HG03196 (cell line): Measurements from ENCODE around the gene TFEC.
"Not testable (repeated sequence)": the region's sequence is repeated elsewhere in the genome, so short reads cannot be mapped to it uniquely, and the experiment has no call there.

Source experiments
- ATAC-seq: cut with Tn5 transposase; IDR thresholded peaks from one replicate; pipeline ENCODE4 v1.9.1; 2021; ENCODE audit not compliant: unreplicated experiment

The TFEC gene, protein sequence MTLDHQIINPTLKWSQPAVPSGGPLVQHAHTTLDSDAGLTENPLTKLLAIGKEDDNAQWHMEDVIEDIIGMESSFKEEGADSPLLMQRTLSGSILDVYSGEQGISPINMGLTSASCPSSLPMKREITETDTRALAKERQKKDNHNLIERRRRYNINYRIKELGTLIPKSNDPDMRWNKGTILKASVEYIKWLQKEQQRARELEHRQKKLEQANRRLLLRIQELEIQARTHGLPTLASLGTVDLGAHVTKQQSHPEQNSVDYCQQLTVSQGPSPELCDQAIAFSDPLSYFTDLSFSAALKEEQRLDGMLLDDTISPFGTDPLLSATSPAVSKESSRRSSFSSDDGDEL

DNA sequence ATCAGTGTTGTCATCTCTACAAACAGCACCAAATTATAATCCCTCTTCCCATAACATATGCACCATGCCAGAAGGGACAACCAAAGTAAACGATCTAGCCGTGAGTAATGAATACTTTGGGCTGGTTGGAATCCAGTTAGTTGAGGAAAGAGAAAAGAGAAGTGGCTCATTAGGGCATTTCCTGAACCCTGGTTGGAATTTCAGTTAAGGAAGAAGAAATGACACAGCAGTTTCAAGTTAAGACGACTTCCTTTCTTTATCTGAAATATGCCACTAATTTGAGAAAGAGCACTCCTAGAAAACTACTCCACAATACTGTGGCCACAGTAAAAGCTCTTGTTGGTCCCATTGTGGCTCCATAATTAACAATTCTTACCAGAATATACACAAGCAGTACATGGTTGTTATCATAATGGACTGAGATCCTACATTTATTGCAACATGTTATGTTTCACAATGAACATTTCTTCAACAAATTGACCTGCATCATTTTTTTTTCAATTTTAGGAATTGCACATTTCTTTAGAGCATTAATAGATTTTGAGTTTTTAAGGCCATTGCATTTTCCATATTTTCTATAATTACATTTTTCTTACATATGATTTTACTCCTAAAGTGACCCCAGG, at the start of gene TFEC:
Gene TFEC, minus strand, starts transcription at position 113 of the 626 bp plus-strand sequence. CDS start 46,322 bp downstream, outside the sequence.
- no peak for ATAC-seq

DNA sequence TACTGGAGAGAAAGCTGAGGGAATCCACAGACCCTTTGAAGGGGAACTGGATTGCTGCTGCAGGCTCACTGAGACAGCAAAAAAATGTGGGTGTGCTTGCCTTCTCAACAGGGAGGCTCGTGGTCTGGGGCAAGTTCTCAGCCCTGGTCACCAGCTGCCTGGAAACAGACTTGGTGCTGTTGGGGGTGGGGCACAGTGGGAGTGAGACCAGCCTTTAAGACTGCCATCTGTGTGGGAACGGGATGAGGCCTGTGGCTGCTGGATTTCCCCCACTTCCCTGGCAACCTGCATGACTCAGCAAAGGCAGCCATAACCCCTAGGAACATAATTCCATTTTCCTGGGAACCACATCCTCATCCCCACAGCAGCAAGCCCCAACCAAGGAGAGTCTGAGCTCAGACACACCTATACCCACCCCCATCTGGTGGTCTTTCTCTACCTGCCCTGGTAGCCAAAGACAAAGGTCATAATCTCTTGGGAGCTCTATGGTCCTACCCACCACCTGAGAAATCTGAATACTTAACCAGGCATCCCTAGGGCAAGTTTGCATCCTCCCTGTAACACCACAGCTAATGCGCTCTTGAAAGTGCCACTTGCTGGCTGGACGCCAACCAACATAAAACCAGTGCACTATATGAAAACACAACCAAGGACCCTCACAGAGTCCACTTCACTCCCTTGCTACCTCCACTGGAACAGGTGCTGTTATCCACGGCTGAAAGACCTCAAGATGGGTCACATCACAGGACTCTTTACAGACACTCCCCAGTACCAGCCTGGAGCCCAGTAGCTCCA, 45.0 kb upstream of the TFEC start:
- ATAC-seq: no peak

DNA sequence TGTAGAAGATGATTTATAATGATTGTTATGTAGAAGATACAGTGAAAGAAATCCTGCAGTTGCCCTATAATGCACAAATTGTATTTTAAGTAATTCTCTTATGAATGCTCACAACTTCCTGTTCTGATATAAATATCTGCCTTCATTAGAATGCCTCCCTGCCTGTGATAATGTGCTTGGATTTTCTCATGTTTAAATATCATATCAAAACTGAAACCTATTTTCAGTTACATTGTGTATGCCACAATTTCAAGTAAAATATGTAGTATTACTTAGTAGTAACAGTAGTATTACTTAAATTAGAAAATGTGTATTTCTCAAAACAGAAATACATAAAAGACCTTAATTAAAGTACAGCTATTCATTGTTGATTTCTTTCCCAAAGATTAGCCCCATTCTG, 41.1 kb upstream of the TFEC start:
- ATAC-seq: no peak

DNA sequence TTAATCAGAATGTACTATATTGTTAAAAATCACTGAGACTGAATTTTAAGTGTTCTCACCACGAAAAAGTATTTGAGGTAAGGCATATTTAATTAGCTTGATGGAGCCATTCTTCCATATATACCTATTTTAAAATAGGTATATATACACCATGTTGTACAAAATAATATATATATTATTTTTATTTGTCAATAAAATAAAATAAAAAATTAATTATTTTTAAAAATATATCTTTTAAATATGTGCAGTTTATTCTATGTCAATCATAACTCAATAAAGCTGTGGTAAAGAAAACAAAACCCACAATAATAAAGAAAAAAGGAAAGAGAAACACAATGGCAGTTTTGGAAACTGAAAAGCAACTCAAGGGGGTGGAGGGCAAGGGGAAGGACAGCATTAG, 33.6 kb upstream of the TFEC start:
- no peak for ATAC-seq

DNA sequence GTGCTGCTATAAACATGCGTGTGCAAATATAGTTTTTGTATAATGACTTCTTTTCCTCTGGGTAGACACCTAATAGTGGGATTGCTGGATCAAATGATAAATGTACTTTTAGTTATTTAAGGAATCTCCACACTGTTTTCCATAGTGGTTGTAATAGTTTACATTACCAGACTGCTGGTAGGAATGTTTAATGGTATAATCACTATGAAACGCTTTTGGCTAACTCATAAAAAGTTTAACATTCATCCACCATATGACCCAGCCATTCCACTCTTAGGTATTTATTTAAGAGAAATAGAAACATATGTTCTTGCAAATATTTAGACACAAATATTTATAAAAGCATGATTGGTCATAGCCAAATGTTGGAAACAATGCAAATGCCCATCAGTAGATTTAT, 32.1 kb upstream of the TFEC start:
- ATAC-seq: no peak

DNA sequence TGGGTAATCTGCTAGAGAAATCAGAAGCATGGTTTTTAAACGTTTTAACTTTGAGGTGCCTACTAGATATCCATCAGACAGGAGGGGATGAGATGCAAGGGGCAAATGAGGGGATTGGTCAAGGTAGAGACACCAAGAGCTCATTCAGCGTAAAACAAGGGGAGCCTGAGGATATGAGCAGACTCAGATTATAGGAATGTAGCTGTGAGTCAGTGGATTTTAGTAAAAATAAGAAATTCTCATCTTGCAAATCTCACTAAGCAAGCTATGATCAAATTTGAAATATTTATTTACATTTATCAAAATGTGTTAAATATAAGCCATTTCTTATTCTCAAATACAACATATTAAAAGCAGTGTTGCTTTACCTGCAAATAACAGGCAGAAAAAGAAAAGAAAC, 21.4 kb upstream of the TFEC start:
- no peak for ATAC-seq

DNA sequence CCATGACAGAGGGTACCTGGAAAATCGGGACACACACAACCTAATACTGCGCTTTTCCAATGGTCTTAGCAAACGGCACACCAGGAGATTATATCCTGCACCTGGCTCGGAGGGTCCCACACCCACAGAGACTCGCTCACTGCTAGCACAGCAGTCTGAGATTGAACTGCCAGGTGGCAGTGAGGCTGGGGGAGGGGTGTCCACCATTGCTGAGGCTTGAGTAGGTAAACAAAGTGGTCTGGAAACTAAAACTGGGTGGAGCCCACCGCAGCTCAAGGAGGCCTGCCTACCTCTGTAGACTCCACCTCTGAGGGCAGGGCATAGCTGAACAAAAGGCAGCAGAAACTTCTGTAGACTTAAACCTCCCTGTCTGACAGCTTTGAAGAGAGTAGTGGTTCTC, 16.7 kb upstream of the TFEC start:
- ATAC-seq: not testable (repeated sequence)

DNA sequence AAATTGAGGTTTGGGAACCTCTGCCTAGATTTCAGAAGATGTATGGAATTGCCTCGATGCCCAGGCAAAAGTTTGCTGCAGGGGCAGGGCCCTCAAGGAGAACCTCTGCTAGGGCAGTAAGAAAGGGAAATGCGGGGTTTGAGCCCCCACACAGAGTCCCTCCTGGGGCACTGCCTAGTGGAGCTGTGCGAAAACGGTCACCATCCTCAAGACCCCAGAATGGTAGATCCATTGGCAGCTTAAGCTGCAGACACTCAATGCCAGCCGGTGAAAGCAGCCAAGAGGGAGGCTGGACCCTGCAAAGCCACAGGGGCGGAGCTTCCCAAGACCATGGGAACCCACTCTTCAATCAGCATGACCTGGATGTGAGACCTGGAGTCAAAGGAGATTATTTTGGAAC, 15.0 kb upstream of the TFEC start:
- ATAC-seq: no peak

DNA sequence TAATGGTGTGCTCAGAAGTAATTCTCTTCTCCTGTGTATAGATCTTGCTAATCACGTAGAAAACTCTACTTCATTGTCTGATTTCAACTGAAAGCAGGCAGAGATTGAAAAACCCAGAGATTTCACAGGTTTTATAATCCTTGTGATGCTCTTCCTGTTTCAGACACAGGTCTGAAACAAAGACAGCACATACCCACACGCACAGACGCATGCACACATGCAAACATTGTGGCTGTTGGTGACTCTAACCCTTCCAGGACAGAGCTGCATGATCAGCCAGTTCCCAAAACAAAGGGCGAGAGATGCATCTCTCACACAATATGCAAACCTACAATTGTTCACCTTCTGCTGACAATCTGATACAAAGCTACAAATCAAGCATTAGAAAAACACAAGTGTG, 11.1 kb upstream of the TFEC start:
- peak; percentile 99 for ATAC-seq

DNA sequence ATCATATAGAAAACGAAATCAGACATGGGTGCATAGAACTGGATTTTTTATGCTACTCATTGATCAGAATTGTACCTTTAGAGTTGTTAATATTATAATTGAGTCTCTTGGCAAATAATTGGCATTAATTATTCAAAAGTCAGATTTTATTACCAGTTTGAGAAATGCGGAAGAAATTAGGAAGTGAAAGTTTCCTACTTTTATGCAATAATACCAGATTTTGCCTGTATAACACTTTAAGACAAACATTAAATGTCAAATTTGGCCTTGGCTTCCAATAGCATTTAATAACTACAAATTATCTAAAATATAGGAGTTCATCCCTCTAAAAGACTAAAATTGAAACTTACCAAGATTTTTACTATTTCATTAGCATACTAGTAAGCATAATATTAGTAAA, 6.8 kb upstream of the TFEC start:
- no peak for ATAC-seq

DNA sequence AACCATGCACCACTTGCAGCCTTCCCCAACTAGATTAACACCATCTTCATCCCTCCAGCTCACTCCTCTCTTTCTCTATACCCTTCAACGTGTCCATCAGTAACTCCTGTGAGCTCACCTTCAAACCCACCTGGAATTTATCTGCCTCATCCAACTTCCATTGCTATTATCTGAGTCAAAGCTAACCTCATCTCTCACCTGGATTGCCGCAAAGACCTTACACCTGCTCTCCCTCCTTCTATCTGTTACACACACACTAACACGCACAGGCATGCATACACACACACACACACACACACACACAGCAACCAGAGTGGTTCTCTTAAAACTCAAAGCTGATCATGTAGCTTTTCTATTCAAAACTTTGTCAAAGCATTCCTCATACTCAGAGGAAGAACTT, 3.8 kb upstream of the TFEC start:
- ATAC-seq: no peak

DNA sequence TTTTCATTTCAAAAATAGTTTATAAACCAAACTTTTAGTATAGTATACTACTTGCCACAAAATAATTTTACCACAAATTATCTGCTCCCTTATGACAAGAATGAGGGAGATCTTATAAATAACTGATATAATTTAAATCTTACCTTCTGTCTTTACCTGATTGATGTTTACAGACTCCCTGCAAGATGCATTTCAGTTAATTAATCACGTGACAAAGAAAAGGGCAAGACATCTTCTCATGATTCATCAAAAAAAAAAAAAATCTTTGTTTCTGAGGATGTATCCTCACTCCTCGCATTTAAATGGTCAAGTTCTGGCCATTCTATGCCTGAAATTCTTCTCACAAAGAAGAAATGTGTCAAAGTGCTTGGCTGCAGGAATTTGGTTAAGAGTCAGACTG, 2.3 kb upstream of the TFEC start:
- no peak for ATAC-seq

DNA sequence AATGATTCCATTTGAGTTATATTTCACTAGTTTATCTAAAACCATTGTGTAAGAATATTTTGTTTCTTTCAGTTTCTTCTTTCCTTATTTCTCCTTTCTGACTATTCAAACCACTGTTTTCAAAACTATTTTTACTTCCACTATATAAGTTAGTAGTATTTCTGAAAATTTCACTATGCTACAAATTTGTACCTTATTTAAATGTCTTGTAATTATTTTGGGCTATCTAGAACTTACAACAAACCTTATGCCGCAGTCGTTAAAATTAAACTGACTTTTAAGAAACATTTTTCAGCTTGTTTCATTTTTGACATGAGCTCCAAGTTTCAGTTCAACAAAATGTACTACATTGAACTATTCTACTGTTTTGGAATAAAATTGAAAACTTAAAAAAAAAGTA, 1.8 kb downstream of the TFEC start:
- ATAC-seq: peak; percentile 55

DNA sequence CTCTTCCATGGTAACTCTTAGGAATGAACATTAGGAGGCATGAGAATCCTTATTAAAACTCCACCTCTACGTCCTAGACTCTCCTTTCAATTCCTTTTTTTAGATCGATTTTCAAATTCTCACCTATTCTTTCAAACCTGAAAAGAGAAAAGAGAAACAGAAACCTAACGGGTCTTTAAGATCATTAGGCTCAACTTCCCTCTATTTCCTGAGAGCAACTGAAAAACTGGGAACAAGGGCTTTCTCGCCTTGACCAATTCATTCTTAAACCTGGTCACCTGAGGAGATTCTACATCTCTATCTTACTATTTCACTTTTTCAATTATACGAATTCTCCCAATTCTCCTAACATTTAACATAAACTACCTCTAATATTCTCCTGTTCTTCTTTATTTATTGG, 2.8 kb downstream of the TFEC start:
- ATAC-seq: no peak

DNA sequence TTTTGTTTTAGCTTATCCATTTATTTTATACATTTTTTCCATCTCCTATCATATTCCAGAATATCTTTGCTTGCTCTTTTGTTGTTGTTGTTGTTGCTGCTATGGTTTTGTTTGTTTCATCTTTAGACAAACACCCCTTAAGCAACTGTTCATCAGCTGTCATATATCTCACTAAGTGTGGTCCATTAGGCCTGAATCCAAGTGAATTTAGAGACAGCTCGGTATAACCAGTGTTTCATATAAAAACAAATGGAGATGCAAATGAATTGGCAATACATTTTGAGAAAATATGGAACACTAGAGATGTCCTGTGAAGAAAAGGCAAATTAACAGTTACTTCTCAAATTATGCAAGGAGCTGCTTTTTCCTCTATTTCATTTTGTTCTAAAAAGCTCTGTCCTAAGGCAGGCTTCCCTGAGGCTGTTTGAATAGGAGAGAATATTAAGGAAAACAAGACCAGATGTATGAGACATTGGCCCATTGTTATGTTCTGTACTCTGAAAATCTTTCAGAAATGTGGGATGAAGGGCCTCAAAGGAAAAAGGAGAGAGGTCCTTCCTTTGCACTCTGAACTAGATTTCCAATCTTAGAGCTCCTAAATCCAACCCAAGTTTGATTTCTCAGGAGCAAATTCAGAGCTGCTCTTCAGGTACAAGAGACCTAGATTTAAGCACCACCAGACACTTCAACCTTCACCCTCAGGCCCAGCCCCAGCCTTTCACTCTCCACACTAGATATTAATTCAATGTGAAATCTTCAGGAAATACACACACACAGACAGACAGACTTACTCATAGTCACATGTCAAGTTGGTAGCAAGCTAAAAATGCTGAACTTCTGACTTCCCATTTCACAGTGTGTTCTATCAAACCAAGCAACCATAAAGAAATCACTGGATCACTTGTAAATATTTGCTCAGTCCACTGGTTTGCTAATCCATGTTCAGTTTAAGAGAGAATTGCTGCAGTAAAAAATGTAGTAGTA, 5.4 kb downstream of the TFEC start:
- no peak for ATAC-seq

DNA sequence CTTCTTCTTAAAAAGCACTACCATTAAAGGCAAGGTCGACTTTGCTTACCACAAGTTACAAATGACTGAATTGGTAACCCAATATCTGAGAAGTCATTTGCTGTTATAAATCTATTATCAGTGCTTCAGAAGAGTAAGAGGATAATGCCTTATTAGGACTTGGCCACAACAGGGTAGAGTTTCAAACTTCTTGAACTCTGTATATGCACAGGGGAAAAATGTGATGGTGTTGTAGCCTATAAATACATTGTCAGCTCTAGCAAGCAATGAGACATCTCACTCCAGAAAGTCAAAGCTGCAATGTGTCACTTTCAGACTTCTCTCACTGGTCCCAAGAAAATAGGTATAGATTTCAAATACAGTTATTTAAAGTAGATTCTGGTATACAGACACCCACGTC, 9.3 kb downstream of the TFEC start:
- peak; percentile 75 for ATAC-seq

DNA sequence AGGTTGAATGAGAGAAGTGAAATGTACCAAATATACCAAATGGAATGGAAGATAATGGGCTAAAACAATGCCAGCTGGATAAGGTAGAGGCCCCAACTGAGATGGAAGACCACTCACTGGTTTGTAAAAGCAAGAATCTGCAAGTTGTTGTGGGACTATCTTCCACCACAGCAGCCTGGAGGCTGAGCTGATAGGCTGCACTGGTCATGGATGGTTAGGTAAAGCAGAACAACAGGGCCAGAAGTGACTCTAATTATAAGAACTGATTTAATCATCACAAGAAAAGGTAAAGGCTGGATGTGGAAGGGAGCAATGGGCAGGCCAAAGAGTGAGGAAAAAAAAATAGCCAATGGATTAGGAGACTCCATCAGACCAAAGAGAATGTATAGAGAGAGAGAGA, 11.8 kb downstream of the TFEC start:
- ATAC-seq: no peak

DNA sequence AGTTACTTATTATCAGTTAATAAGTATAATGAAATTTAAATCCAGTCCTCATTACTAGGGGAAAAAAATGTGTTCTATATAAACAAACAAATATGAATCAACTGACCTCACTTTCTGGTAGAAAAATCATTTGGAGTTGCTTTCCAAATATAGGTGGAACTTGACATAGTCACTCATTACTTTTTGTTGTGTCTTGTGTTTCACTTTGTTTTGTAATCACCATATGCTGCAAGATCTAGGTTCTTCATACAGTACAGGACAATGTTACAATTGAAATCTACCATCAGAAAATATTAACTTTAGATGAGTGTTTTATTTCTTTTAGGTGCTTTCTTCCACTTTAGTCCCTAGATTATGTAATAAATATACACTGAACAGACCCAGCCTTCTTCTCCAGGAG, 16.9 kb downstream of the TFEC start:
- no peak for ATAC-seq

DNA sequence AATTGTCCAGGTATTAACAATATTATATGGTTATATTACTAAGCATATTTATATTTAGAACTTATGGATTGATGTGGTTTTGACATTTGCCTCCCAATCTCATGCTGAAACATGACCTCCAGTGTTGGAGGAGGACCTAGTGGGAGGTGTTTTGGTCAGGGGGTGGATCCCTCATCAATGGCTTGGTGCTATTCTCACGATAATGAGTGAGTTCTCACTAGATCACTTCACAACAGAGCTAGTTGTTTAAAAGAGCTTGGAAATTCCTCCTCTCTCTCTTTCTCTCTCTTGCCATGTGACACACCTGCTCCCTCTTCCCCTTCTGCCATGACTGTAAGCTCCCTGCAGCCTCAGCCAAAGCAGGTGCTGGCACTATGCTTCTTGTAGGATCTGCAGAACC, 19.0 kb downstream of the TFEC start:
- ATAC-seq: no peak

DNA sequence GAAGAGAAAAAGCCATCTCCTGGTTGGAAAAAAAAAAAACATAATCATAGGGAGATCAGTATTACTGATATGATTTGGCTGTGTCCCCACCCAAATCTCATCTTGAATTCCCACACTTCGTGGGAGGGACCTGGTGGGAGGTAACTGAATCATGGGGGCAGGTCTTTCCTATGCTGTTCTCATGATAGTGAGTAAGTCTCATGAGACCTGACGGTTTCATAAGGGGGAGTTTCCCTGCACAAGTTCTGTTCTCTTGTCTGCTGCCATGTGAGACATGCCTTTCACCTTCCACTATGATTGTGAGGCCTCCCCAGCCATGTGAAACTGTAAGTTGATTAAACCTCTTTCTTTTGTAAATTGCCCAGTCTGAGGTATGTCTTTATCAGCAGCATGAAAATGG, 25.8 kb downstream of the TFEC start:
- ATAC-seq: not testable (repeated sequence)

DNA sequence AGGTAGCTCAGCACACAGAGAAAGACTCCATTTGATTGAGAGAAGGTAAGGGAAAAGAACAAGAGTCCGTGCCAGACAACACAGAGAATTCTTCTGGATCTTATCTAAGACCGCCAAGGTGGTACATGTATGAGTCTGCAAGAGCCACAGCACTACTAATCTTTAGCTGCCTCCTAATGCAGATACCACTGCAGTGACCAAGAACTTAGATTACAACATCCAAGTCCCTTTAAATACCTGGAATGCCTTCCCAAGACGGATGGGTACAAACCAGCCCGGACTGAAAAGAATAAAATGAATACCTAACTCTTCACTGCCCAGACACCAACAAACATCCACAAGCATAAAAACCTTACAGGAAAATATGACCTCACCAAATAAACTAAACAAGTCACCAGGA, 33.3 kb downstream of the TFEC start:
- no peak for ATAC-seq
